Neural cell (in vitro differentiated cells): ENCODE measurements around the gene C14orf119. TPM values are rescaled to one million over a fixed set of nuclear protein-coding genes. Genes with fewer than 3 reads are reported as not detected.

Source experiments
- H2AFZ ChIP-seq: fragments of 200-600, 300-800 bp; sonication (generic), shearing (Covaris generic); 2 replicates; pipeline ENCODE4 v1.6.0; 2014; ENCODE audit warnings: low read depth, mild to moderate bottlenecking, antibody characterized with exemption, low read length, moderate library complexity
- H3F3A ChIP-seq: fragments of 200-600 bp; shearing (Covaris generic); 2 replicates; pipeline ENCODE4 v1.6.1; 2016; ENCODE audit warnings: mild to moderate bottlenecking, moderate library complexity, mixed read lengths, antibody characterized with exemption, low read length; ENCODE audit not compliant: insufficient read depth, poor library complexity, severe bottlenecking
- H3K27ac ChIP-seq: fragments of 200-600, 300-800 bp; sonication (generic), shearing (Covaris generic); 2 replicates; pipeline ENCODE4 v1.5.1; 2014; ENCODE audit warnings: mild to moderate bottlenecking, low read length, moderate library complexity
- H3K27me3 ChIP-seq: fragments of 300-800, 200-600 bp; sonication (generic), shearing (Covaris generic); 2 replicates; pipeline ENCODE4 v1.6.0; 2014; ENCODE audit warnings: mild to moderate bottlenecking, low read depth, low read length, moderate library complexity; ENCODE audit not compliant: insufficient read depth
- H3K36me3 ChIP-seq: fragments of 300-800, 200-600 bp; sonication (generic), shearing (Covaris generic); 2 replicates; pipeline ENCODE4 v1.5.1; 2014; ENCODE audit warnings: mild to moderate bottlenecking, antibody characterized with exemption, low read length, moderate library complexity; ENCODE audit not compliant: insufficient read depth
- H3K4me2 ChIP-seq: fragments of 300-800, 200-600 bp; sonication (generic), shearing (Covaris generic); 2 replicates; pipeline ENCODE4 v1.6.0; 2014; ENCODE audit warnings: mild to moderate bottlenecking, low read length
- H3K4me3 ChIP-seq: fragments of 300-800, 200-600 bp; sonication (generic), shearing (Covaris generic); 2 replicates; pipeline ENCODE4 v1.5.1; 2014; ENCODE audit warnings: mild to moderate bottlenecking, low read length, moderate library complexity
- H3K79me2 ChIP-seq: fragments of 200-600 bp; shearing (Covaris generic); replicated peaks from 2 replicates; pipeline ENCODE4 v1.6.0; 2014; ENCODE audit warnings: mild to moderate bottlenecking, low read length, moderate library complexity; ENCODE audit not compliant: insufficient read depth
- H3K9ac ChIP-seq: fragments of 300-800, 200-600 bp; sonication (generic), shearing (Covaris generic); 2 replicates; pipeline ENCODE4 v1.6.1; 2016; ENCODE audit warnings: mild to moderate bottlenecking, low read length, mixed read lengths
- H3K9me2 ChIP-seq: fragments of 200-600 bp; shearing (Covaris generic); 2 replicates; pipeline ENCODE4 v1.6.1; 2016; ENCODE audit warnings: mild to moderate bottlenecking, low read length, mixed read lengths; ENCODE audit not compliant: insufficient read depth
- H3K9me3 ChIP-seq: fragments of 200-600, 300-800 bp; sonication (generic), shearing (Covaris generic); 2 replicates; pipeline ENCODE4 v1.6.1; 2016; ENCODE audit warnings: mild to moderate bottlenecking, mixed run types, low read length, moderate library complexity, mixed read lengths
- H4K20me1 ChIP-seq: fragments of 200-600 bp; shearing (Covaris generic); 2 replicates; pipeline ENCODE4 v1.6.1; 2016; ENCODE audit warnings: mild to moderate bottlenecking, mixed run types; ENCODE audit not compliant: insufficient read depth
- EP300 ChIP-seq: fragments of 450-650 bp; conservative IDR thresholded peaks from 2 replicates; pipeline ENCODE4 v1.6.1; 2014; ENCODE audit warnings: antibody characterized with exemption, mild to moderate bottlenecking, moderate library complexity; ENCODE audit not compliant: poor library complexity, severe bottlenecking
- EZH2 ChIP-seq: fragments of 200-600, 300-800 bp; shearing (Covaris generic), sonication (generic); IDR thresholded peaks from 2 replicates; pipeline ENCODE4 v1.6.1; 2014; ENCODE audit warnings: antibody characterized with exemption, low read length, borderline replicate concordance, mild to moderate bottlenecking; ENCODE audit not compliant: insufficient read depth, poor library complexity, severe bottlenecking
- MXI1 ChIP-seq: fragments of 450-650 bp; conservative IDR thresholded peaks from 2 replicates; pipeline ENCODE4 v1.6.1; 2014; ENCODE audit warnings: antibody characterized with exemption, mild to moderate bottlenecking; ENCODE audit not compliant: poor library complexity, severe bottlenecking
- POLR2AphosphoS5 ChIP-seq: IDR thresholded peaks from 2 replicates; pipeline ENCODE4 v1.6.1; 2012
- RAD21 ChIP-seq: fragments of 450-650 bp; conservative IDR thresholded peaks from 2 replicates; pipeline ENCODE4 v1.6.1; 2014; ENCODE audit warnings: antibody characterized with exemption, mild to moderate bottlenecking, moderate library complexity
- SMC3 ChIP-seq: fragments of 450-650 bp; conservative IDR thresholded peaks from 2 replicates; pipeline ENCODE4 v1.6.1; 2014; ENCODE audit warnings: antibody characterized with exemption, mild to moderate bottlenecking, moderate library complexity; ENCODE audit not compliant: poor library complexity
- TAF1 ChIP-seq: IDR thresholded peaks from 2 replicates; pipeline ENCODE4 v1.6.1; 2012; ENCODE audit warnings: low read depth
- polyA plus RNA-seq: library from polyadenylated mRNA; depleted of rRNA; stranded (reverse); fragments of >200 nt; gene quantifications from 2 replicates; pipeline ENCODE4 v1.2.3, GENCODE V29; 2014
- TF ChIP-seq, protein P1 (sequence below): fragments of 450-650 bp; IDR thresholded peaks from 2 replicates; pipeline ENCODE4 v1.5.1; 2014; ENCODE audit warnings: antibody characterized with exemption, mild to moderate bottlenecking, moderate library complexity; ENCODE audit not compliant: poor library complexity, severe bottlenecking
- TF ChIP-seq, protein P2 (sequence below): IDR thresholded peaks from 2 replicates; pipeline ENCODE4 v1.6.1; 2012; ENCODE audit warnings: borderline replicate concordance

Gene C14orf119
- polyA plus RNA-seq, 1 donor from 2014 or later: 26.4 TPM

DNA sequence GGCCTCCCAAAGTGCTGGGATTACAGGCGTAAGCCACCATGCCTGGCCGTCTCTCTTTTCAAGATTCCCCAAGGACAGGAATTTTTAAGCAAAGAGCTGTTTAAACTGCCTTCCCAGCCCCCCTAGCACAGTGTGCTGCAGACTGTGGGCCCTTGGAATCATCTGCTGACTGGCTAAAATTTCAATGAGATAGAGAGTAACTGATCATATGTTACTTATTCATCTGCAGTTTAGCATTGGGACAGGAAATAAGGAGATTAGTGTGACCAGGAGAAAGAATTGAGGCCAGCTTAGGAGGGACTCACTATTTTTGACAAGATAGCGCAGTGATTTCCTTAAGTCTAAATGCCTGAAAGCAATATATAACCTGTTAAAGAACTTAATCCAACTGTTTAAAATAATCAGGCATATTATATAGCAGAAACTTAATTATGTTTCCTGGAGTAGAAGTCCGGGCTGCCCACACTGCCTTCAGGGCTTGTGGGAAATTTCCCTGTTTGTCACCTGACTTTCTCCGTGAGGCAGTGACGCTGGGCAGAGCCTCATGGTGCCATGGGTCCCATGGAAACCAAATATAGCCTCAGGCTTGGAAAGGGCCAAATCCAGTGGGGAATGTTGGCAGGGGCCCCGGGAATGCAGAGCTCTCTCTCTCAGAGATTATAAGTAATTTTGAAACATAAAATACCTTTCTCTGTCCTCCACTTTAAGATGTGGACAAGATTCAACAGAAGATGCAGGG is 46.6 kb downstream of the C14orf119 start:
- Histone ChIP-seq H3K9me2 (no peaks in the 10 kb centered on the region), H2AFZ (no peak overlapping the region), H3K9ac (no peak overlapping the region), H3K9me3 (no peaks in the 10 kb centered on the region), H3K79me2 (no peaks in the 10 kb centered on the region), H3K4me2 (no peak overlapping the region), H3K4me3 (no peak overlapping the region), H3K36me3 (no peaks in the 10 kb centered on the region), H3K27me3 (no peaks in the 10 kb centered on the region), H3K27ac (no peak overlapping the region), H4K20me1 (no peaks in the 10 kb centered on the region), H3F3A (no peaks in the 10 kb centered on the region)
- TF ChIP-seq, protein P1, sequence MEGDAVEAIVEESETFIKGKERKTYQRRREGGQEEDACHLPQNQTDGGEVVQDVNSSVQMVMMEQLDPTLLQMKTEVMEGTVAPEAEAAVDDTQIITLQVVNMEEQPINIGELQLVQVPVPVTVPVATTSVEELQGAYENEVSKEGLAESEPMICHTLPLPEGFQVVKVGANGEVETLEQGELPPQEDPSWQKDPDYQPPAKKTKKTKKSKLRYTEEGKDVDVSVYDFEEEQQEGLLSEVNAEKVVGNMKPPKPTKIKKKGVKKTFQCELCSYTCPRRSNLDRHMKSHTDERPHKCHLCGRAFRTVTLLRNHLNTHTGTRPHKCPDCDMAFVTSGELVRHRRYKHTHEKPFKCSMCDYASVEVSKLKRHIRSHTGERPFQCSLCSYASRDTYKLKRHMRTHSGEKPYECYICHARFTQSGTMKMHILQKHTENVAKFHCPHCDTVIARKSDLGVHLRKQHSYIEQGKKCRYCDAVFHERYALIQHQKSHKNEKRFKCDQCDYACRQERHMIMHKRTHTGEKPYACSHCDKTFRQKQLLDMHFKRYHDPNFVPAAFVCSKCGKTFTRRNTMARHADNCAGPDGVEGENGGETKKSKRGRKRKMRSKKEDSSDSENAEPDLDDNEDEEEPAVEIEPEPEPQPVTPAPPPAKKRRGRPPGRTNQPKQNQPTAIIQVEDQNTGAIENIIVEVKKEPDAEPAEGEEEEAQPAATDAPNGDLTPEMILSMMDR: no peak
- TF ChIP-seq POLR2AphosphoS5: no peak
- TF ChIP-seq MXI1: no peak
- TF ChIP-seq SMC3: no peak
- TF ChIP-seq TAF1: no peak
- no peak for TF ChIP-seq EZH2
- no peak for TF ChIP-seq RAD21
- TF ChIP-seq, protein P2, sequence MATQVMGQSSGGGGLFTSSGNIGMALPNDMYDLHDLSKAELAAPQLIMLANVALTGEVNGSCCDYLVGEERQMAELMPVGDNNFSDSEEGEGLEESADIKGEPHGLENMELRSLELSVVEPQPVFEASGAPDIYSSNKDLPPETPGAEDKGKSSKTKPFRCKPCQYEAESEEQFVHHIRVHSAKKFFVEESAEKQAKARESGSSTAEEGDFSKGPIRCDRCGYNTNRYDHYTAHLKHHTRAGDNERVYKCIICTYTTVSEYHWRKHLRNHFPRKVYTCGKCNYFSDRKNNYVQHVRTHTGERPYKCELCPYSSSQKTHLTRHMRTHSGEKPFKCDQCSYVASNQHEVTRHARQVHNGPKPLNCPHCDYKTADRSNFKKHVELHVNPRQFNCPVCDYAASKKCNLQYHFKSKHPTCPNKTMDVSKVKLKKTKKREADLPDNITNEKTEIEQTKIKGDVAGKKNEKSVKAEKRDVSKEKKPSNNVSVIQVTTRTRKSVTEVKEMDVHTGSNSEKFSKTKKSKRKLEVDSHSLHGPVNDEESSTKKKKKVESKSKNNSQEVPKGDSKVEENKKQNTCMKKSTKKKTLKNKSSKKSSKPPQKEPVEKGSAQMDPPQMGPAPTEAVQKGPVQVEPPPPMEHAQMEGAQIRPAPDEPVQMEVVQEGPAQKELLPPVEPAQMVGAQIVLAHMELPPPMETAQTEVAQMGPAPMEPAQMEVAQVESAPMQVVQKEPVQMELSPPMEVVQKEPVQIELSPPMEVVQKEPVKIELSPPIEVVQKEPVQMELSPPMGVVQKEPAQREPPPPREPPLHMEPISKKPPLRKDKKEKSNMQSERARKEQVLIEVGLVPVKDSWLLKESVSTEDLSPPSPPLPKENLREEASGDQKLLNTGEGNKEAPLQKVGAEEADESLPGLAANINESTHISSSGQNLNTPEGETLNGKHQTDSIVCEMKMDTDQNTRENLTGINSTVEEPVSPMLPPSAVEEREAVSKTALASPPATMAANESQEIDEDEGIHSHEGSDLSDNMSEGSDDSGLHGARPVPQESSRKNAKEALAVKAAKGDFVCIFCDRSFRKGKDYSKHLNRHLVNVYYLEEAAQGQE: no peak
- no peak for TF ChIP-seq EP300

DNA sequence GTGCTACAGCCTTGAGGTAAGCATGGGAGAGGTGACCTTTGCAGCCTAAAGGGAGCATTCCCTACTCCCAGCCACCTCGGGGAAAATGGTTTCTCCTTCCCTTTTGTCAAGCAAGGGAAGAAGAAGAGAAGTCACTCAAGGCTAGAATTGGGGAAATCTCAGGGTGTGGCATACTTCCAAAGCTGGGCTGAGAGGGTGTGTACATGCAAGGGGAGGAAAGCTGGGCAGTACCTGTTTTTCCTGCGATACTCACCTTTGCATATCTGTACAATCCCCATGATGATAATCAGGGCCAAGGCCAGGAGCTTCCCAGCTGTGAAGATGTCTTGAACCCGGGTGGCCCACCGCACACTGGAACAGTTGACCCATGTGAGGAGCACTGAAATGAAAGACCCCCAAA is 47.5 kb downstream of the C14orf119 start:
- no peaks in the 10 kb centered on the region for H3K9me3 ChIP-seq
- TF ChIP-seq, protein P2: no peak
- TF ChIP-seq, protein P1: no peak
- TF ChIP-seq POLR2AphosphoS5 (no peak), TAF1 (no peak), RAD21 (no peak), EZH2 (no peak), MXI1 (no peak), EP300 (no peak), SMC3 (no peak)
- H2AFZ ChIP-seq: no peak overlapping the region
- H3K9ac ChIP-seq: no peak overlapping the region
- H3K79me2 ChIP-seq: no peaks in the 10 kb centered on the region
- no peak overlapping the region for H3K4me2 ChIP-seq
- H3F3A ChIP-seq: no peaks in the 10 kb centered on the region
- no peak overlapping the region for H3K4me3 ChIP-seq
- no peaks in the 10 kb centered on the region for H3K27me3 ChIP-seq
- H3K9me2 ChIP-seq: no peaks in the 10 kb centered on the region
- no peaks in the 10 kb centered on the region for H3K36me3 ChIP-seq
- H4K20me1 ChIP-seq: no peaks in the 10 kb centered on the region
- H3K27ac ChIP-seq: no peak overlapping the region
